ENCODE measurements around the gene PRODH.
"Not testable (repeated sequence)": the region's sequence is repeated elsewhere in the genome, so short reads cannot be mapped to it uniquely, and the experiment has no call there.

The PRODH gene

GRCh38 chr22:18965526-18966421 is 29.7 kb upstream of the PRODH start:
- TF ChIP-seq CTCF (IDR thresholded peaks at IDR 0.05; ENCODE audit: low read depth, low read length) = no peak
- no peak overlapping the region for H3K4me3 ChIP-seq (ENCODE audit: low read depth, low read length)
- DNase-seq (ENCODE audit: low read depth, low spot score) = no peak
- in situ Hi-C loops (cut with HindIII; ENCODE audit: low sequenced_read_pairs) = no loop called here

- H3K4me3 ChIP-seq (ENCODE audit: low read depth, low read length); in situ Hi-C loops (cut with HindIII; ENCODE audit: low sequenced_read_pairs); DNase-seq (ENCODE audit: low read depth, low spot score): not testable (repeated sequence)
Measured at GRCh38 chr22:18964501-18965265, 28.6 kb upstream of the PRODH start.

- DNase-seq (ENCODE audit: low read depth, low spot score); in situ Hi-C loops (cut with HindIII; ENCODE audit: low sequenced_read_pairs); H3K4me3 ChIP-seq (ENCODE audit: low read depth, low read length): not testable (repeated sequence)
Measured at GRCh38 chr22:18964051-18964450, 28.0 kb upstream of the PRODH start.

DNA sequence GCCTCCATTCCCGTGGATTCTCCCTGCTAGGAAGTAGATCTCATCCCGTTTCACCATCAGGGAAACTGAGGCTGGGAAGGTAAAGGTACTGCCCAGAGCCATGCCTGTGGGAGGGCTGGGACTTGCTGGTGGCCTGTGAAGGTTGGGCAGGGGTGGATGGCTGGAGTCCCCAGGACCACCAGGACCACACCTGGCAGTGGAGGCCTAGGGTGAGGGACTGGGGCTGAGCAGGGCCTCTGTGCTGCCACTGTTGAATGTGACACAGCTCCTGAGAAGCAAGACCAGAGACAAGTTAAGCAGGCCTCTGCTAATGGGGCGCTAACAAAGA is 26.2 kb upstream of the PRODH start:
- in situ Hi-C loops (cut with HindIII; ENCODE audit: low sequenced_read_pairs) = no loop called here
- TF ChIP-seq CTCF (IDR thresholded peaks at IDR 0.05; ENCODE audit: low read depth, low read length) = no peak
- H3K4me3 ChIP-seq (ENCODE audit: low read depth, low read length) = no peak overlapping the region
- no peak for DNase-seq (ENCODE audit: low read depth, low spot score)

DNA sequence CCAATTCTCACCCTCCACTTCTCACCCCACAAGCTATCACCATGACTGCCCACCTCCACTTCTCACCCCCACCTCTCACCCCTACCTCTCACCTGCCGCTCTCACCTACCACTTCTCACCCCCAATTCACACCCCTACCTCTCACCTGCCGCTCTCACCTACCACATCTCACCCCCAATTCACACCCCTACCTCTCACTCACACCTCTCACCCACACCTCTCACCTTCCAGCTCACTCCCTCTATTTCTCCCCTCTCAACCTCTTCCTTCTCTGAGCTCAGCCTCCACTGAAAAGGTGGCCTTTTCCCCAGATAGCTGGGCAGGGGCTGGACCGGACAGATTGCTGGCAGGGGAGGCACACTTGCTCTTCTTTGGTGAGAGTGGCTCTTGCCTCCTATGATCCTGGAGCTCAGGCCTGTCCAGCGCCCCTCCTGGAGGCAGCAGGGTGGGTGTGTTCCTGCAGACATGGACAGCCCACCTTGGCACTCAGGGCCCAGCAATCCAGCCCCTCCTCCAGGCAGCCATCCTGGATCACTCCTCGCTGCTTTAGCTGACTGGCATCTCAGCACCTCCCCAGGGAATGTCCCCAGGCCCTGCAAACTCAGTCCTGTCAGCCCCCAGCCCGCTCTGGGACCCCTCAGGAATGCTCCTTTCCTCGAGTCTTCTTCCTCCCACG is 25.7 kb upstream of the PRODH start:
- H3K4me3 ChIP-seq (ENCODE audit: low read depth, low read length); in situ Hi-C loops (cut with HindIII; ENCODE audit: low sequenced_read_pairs); DNase-seq (ENCODE audit: low read depth, low spot score): not testable (repeated sequence)

DNA sequence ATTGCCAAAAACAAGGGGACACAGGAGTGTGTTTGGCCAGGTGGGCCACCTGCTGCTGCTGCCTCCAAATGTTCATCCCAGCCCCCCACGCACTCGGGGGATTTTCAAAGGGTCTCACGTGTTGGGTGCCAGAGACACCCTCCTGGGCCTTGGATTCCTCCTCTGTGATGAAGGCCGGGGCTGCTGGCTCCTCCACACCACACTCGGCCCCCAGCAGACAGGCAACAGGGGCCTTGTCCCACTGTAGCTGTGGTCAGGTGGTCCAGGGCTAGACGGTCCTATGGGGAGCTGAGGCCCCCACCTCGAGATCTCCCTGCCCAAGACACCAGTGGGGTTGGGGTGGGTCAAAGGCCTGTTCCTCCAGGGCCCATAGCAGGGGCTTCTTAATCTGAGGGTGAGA is 25.1 kb upstream of the PRODH start:
- H3K4me3 ChIP-seq (ENCODE audit: low read depth, low read length); in situ Hi-C loops (cut with HindIII; ENCODE audit: low sequenced_read_pairs): not testable (repeated sequence)

DNA sequence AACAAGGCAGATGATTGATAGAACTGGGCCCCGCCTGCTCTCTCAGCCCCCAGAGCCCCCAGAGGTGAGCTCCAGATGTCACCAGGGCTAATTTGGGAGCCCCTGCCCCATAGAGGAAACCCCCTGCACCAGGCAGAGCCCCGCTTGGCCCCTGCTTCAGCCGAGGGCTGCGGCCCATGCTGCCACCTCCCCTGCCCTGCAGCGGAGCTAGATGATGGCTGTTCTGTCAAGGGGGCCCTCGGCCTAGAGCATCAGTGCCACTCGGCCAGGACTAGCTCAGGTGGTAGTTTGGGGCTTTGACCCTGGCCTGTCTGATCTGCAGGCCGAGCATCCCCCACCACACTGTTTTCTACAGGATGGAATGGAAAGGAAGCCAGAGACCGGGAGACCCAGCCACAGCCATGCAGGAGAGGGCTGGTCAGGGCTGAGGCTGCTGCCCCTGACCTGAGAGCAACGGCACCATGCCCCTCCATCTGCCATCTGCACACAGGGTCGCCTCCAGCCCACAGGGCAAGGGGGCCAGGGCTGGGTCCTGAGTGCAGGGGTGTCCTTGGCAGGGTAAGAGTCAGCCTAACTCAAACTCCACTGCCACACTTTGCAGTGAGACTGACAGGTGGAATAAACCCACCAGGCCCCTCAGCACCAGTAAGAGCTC is 24.2 kb upstream of the PRODH start:
- H3K4me3 ChIP-seq (ENCODE audit: low read depth, low read length); DNase-seq (ENCODE audit: low read depth, low spot score); in situ Hi-C loops (cut with HindIII; ENCODE audit: low sequenced_read_pairs): not testable (repeated sequence)

More for the DNA sequence above, 25.1 kb upstream of the PRODH start:
- not testable (repeated sequence) for DNase-seq (ENCODE audit: low read depth, low spot score)

- in situ Hi-C loops (cut with HindIII; ENCODE audit: low sequenced_read_pairs); DNase-seq (ENCODE audit: low read depth, low spot score); H3K4me3 ChIP-seq (ENCODE audit: low read depth, low read length): not testable (repeated sequence)
Measured at GRCh38 chr22:18959741-18960140, 23.6 kb upstream of the PRODH start.

DNA sequence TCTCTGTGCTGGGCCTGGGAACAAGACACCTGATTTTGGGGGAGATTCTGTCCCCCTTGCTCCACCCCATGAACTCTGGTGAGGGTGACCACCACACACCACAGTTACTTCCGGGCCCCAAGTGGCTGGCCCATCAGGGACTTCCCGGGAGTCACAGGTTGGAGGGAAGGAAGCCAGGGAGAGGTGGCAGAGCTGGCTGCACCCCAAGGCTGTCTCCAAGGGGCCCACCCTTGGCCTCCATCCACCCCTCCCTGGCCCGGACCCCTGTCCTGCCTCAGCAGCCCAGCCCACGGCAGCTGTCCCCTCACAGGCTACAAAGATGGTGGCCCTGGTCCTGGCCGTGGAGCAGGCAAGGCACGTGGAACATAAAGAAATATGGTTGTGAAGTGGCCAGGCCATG is 23.2 kb upstream of the PRODH start:
- in situ Hi-C loops (cut with HindIII; ENCODE audit: low sequenced_read_pairs); H3K4me3 ChIP-seq (ENCODE audit: low read depth, low read length); DNase-seq (ENCODE audit: low read depth, low spot score): not testable (repeated sequence)

- peak; percentile 39 for DNase-seq (ENCODE audit: low read depth, low spot score)
- in situ Hi-C loops (cut with HindIII; ENCODE audit: low sequenced_read_pairs); H3K4me3 ChIP-seq (ENCODE audit: low read depth, low read length): not testable (repeated sequence)
Measured at GRCh38 chr22:18958738-18959137, 22.6 kb upstream of the PRODH start.

DNA sequence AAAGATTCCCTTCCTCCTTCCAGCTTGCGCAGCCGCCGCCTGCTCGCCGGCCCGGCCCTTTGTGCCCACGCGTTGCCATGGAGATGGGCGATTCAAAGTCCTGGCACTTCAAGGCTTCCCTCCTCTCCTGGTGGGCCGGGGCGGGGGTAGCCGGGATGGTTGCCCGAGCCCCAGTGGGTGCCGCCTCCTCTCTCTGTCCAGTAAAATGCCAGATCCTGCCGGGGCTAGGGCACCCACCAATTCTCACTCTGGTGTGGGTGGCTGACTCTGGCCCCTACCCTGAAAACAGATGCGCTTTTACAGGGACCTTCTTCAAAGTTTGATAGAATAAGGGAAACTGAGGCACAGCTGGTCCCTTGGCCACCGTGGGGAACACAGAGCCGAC is 22.2 kb upstream of the PRODH start:
- in situ Hi-C loops (cut with HindIII; ENCODE audit: low sequenced_read_pairs); H3K4me3 ChIP-seq (ENCODE audit: low read depth, low read length); DNase-seq (ENCODE audit: low read depth, low spot score): not testable (repeated sequence)

GRCh38 chr22:18957621-18958320 is 21.7 kb upstream of the PRODH start:
- H3K4me3 ChIP-seq (ENCODE audit: low read depth, low read length); in situ Hi-C loops (cut with HindIII; ENCODE audit: low sequenced_read_pairs); DNase-seq (ENCODE audit: low read depth, low spot score): not testable (repeated sequence)

GRCh38 chr22:18956956-18957355 is 20.9 kb upstream of the PRODH start:
- H3K4me3 ChIP-seq (ENCODE audit: low read depth, low read length); in situ Hi-C loops (cut with HindIII; ENCODE audit: low sequenced_read_pairs); DNase-seq (ENCODE audit: low read depth, low spot score): not testable (repeated sequence)

Measured in astrocyte of the spinal cord (primary cell).